GM21723 (cell line): ENCODE data around the gene PLXNC1.
A peak's percentile ranks its signal among the peaks of the same experiment; 100 is the strongest.
"Not testable (repeated sequence)": the region's sequence is repeated elsewhere in the genome, so short reads cannot be mapped to it uniquely, and the experiment has no call there.

Experiments used
- ATAC-seq: cut with Tn5 transposase; IDR thresholded peaks from one replicate; pipeline ENCODE4 v1.9.1; 2021; ENCODE audit warnings: mild to moderate bottlenecking, moderate library complexity; ENCODE audit not compliant: unreplicated experiment

PLXNC1 gene

GRCh38 chr12:94286583-94287244, 138.3 kb downstream of the PLXNC1 start:
- no peak for ATAC-seq

- ATAC-seq: no peak
Measured at GRCh38 chr12:94287245-94287628, 138.9 kb downstream of the PLXNC1 start.

GRCh38 chr12:94289461-94290312, 141.3 kb downstream of the PLXNC1 start:
- ATAC-seq: no peak

- no peak for ATAC-seq
Measured at GRCh38 chr12:94290353-94290752, 142.0 kb downstream of the PLXNC1 start.

GRCh38 chr12:94297096-94297699, 148.8 kb downstream of the PLXNC1 start:
- ATAC-seq: no peak

- ATAC-seq: no peak
Measured at GRCh38 chr12:94297876-94298505, 149.6 kb downstream of the PLXNC1 start.

- no peak for ATAC-seq
Measured at GRCh38 chr12:94299846-94300245, 151.5 kb downstream of the PLXNC1 start.

GRCh38 chr12:94304012-94304411, 155.6 kb downstream of the PLXNC1 start:
- no peak for ATAC-seq

- ATAC-seq: no peak
Measured at GRCh38 chr12:94304566-94305061, 156.2 kb downstream of the PLXNC1 start.

GRCh38 chr12:94305130-94305957, 157.0 kb downstream of the PLXNC1 start:
- ATAC-seq: peak; percentile 61

- ATAC-seq: no peak
Measured at GRCh38 chr12:94308612-94309011, 160.2 kb downstream of the PLXNC1 start.

- peak; percentile 68 for ATAC-seq
Measured at GRCh38 chr12:94309373-94309772, 161.0 kb downstream of the PLXNC1 start.

- no peak for ATAC-seq
Measured at GRCh38 chr12:94312378-94312777, 164.0 kb downstream of the PLXNC1 start.

GRCh38 chr12:94316600-94316999, 168.2 kb downstream of the PLXNC1 start:
- not testable (repeated sequence) for ATAC-seq

GRCh38 chr12:94318181-94318580, 169.8 kb downstream of the PLXNC1 start:
- ATAC-seq: peak; percentile 61

- ATAC-seq: no peak
Measured at GRCh38 chr12:94320109-94320508, 171.7 kb downstream of the PLXNC1 start.

- ATAC-seq: no peak
Measured at GRCh38 chr12:94322346-94322745, 174.0 kb downstream of the PLXNC1 start.

- ATAC-seq: no peak
Measured at GRCh38 chr12:94326234-94326633, 177.9 kb downstream of the PLXNC1 start.

- ATAC-seq: no peak
Measured at GRCh38 chr12:94326727-94327126, 178.3 kb downstream of the PLXNC1 start.

- ATAC-seq: no peak
Measured at GRCh38 chr12:94327809-94328208, 179.4 kb downstream of the PLXNC1 start.
